ENCODE data around the gene TRIL.

TRIL gene

GRCh38 chr7:28957064-28957750 lies 923 bp downstream of the TRIL start:
- Histone ChIP-seq H3K18ac (ENCODE audit: low read length) (peak overlapping the region; percentile 99), H2BK15ac (ENCODE audit: low read length) (peak overlapping the region; percentile 60), H2BK120ac (ENCODE audit: low read depth, low read length) (no peak overlapping the region), H2BK12ac (ENCODE audit: low read length) (peak overlapping the region; percentile 79), H3K4me2 (ENCODE audit: insufficient read depth, low read length, poor library complexity, severe bottlenecking) (peak overlapping the region; percentile 92), H3K9me3 (replicated peaks in 1 of 2; ENCODE audit: control insufficient read depth in 2 of 2, insufficient read depth in 1 of 2, low read depth in 1 of 2, low read length in 2 of 2) (peaks cover 0 to 35% of the 10 kb centered on the region in 2 donors), H2AK5ac (ENCODE audit: low read depth, low read length) (peak overlapping the region; percentile 82), H3K36me3 (replicated peaks in 1 of 2; ENCODE audit: control insufficient read depth in 2 of 2, insufficient read depth in 2 of 2, low read length in 2 of 2) (no peaks in the 10 kb centered on the region), H2AFZ (ENCODE audit: low read length) (peak overlapping the region; percentile 80), H3K27ac (replicated peaks; ENCODE audit: low read length) (no peak overlapping the region), H3K14ac (ENCODE audit: low read length) (peak overlapping the region; percentile 66), H2BK5ac (ENCODE audit: low read length) (peak overlapping the region; percentile 70), H3K4me1 (ENCODE audit: control insufficient read depth in 2 of 2, insufficient read depth in 1 of 2, low read depth in 1 of 2, low read length in 2 of 2) (peaks cover 0 to 18% of the 10 kb centered on the region in 2 donors), H3K4me3 (ENCODE audit: low read length in 2 of 2) (peak overlapping the region; percentile 7 to 85), H4K91ac (ENCODE audit: low read depth, low read length, poor library complexity) (peak overlapping the region; percentile 38), H4K8ac (ENCODE audit: low read depth, low read length) (no peak overlapping the region), H3K27me3 (ENCODE audit: control insufficient read depth in 3 of 3, insufficient read depth in 3 of 3, low read depth in 1 of 3, low read length in 3 of 3) (peaks cover 6 to 28% (median 22%) of the 10 kb centered on the region in 3 experiments), H3K79me1 (ENCODE audit: low read depth, low read length) (peaks cover 5% of the 10 kb centered on the region), H3K4ac (ENCODE audit: low read length) (peak overlapping the region; percentile 60), H3K23ac (ENCODE audit: low read depth, low read length, poor library complexity) (peak overlapping the region; percentile 96), H3K9ac (ENCODE audit: low read depth, low read length, poor library complexity) (peak overlapping the region; percentile 89)
- DNase-seq (ENCODE audit: low spot score): peak; percentile 40
- whole genome bisulfite sequencing, 2 donors (ENCODE audit: extremely low coverage in 2 of 2, insufficient read length in 2 of 2, insufficient replicate concordance in 1 of 2): no CpG with 5 or more reads among the region's 59 CpGs

GRCh38 chr7:28956608-28957063 lies 1.5 kb downstream of the TRIL start:
- peak overlapping the region; percentile 38 for H4K91ac ChIP-seq (ENCODE audit: low read depth, low read length, poor library complexity)
- H2BK5ac ChIP-seq (ENCODE audit: low read length): peak overlapping the region; percentile 10
- peak overlapping the region; percentile 66 for H3K14ac ChIP-seq (ENCODE audit: low read length)
- peak overlapping the region; percentile 99 for H3K18ac ChIP-seq (ENCODE audit: low read length)
- peak overlapping the region; percentile 92 for H3K4me2 ChIP-seq (ENCODE audit: insufficient read depth, low read length, poor library complexity, severe bottlenecking)
- H3K4me3 ChIP-seq (ENCODE audit: low read length in 2 of 2): peak overlapping the region; percentile 19 to 85
- H3K9ac ChIP-seq (ENCODE audit: low read depth, low read length, poor library complexity): peak overlapping the region; percentile 96
- peak overlapping the region; percentile 79 for H2BK12ac ChIP-seq (ENCODE audit: low read length)
- H3K4ac ChIP-seq (ENCODE audit: low read length): no peak overlapping the region
- H2AK5ac ChIP-seq (ENCODE audit: low read depth, low read length): peak overlapping the region; percentile 82
- peak; percentile 75 for DNase-seq (ENCODE audit: low spot score)
- no peak overlapping the region for H2BK120ac ChIP-seq (ENCODE audit: low read depth, low read length)
- H3K79me1 ChIP-seq (ENCODE audit: low read depth, low read length): peaks cover 5% of the 10 kb centered on the region
- H3K36me3 ChIP-seq (replicated peaks in 1 of 2; ENCODE audit: control insufficient read depth in 2 of 2, insufficient read depth in 2 of 2, low read length in 2 of 2): no peaks in the 10 kb centered on the region
- H3K27ac ChIP-seq (replicated peaks; ENCODE audit: low read length): no peak overlapping the region
- peak overlapping the region; percentile 96 for H3K23ac ChIP-seq (ENCODE audit: low read depth, low read length, poor library complexity)
- no peak overlapping the region for H4K8ac ChIP-seq (ENCODE audit: low read depth, low read length)
- peaks cover 0 to 13% of the 10 kb centered on the region in 2 donors for H3K4me1 ChIP-seq (ENCODE audit: control insufficient read depth in 2 of 2, insufficient read depth in 1 of 2, low read depth in 1 of 2, low read length in 2 of 2)
- H3K27me3 ChIP-seq (ENCODE audit: control insufficient read depth in 3 of 3, insufficient read depth in 3 of 3, low read depth in 1 of 3, low read length in 3 of 3): peaks cover 6 to 28% (median 22%) of the 10 kb centered on the region in 3 experiments
- peaks cover 0 to 35% of the 10 kb centered on the region in 2 donors for H3K9me3 ChIP-seq (replicated peaks in 1 of 2; ENCODE audit: control insufficient read depth in 2 of 2, insufficient read depth in 1 of 2, low read depth in 1 of 2, low read length in 2 of 2)
- H2BK15ac ChIP-seq (ENCODE audit: low read length): peak overlapping the region; percentile 60
- WGBS, 2 donors (ENCODE audit: extremely low coverage in 2 of 2, insufficient read length in 2 of 2, insufficient replicate concordance in 1 of 2): no CpG with 5 or more reads among the region's 39 CpGs
- peak overlapping the region; percentile 80 for H2AFZ ChIP-seq (ENCODE audit: low read length)

GRCh38 chr7:28955718-28956607 lies 2.2 kb downstream of the TRIL start:
- Histone ChIP-seq H2BK12ac (ENCODE audit: low read length) (no peak overlapping the region), H3K14ac (ENCODE audit: low read length) (peak overlapping the region; percentile 91), H2BK15ac (ENCODE audit: low read length) (peak overlapping the region; percentile 40), H3K79me1 (ENCODE audit: low read depth, low read length) (peaks cover 5% of the 10 kb centered on the region), H3K27me3 (ENCODE audit: control insufficient read depth in 3 of 3, insufficient read depth in 3 of 3, low read depth in 1 of 3, low read length in 3 of 3) (peaks cover 6 to 28% (median 22%) of the 10 kb centered on the region in 3 experiments), H4K91ac (ENCODE audit: low read depth, low read length, poor library complexity) (no peak overlapping the region), H2BK120ac (ENCODE audit: low read depth, low read length) (no peak overlapping the region), H2AFZ (ENCODE audit: low read length) (peak overlapping the region; percentile 54), H3K9me3 (replicated peaks in 1 of 2; ENCODE audit: control insufficient read depth in 2 of 2, insufficient read depth in 1 of 2, low read depth in 1 of 2, low read length in 2 of 2) (peaks cover 0 to 35% of the 10 kb centered on the region in 2 donors), H3K4me1 (ENCODE audit: control insufficient read depth in 2 of 2, insufficient read depth in 1 of 2, low read depth in 1 of 2, low read length in 2 of 2) (peaks cover 0 to 13% of the 10 kb centered on the region in 2 donors), H3K4me3 (ENCODE audit: low read length in 2 of 2) (peak overlapping the region; percentile 19 to 85), H4K8ac (ENCODE audit: low read depth, low read length) (no peak overlapping the region), H3K4ac (ENCODE audit: low read length) (peak overlapping the region; percentile 53), H3K36me3 (replicated peaks in 1 of 2; ENCODE audit: control insufficient read depth in 2 of 2, insufficient read depth in 2 of 2, low read length in 2 of 2) (no peaks in the 10 kb centered on the region), H3K18ac (ENCODE audit: low read length) (peak overlapping the region; percentile 88), H2BK5ac (ENCODE audit: low read length) (peak overlapping the region; percentile 10), H3K4me2 (ENCODE audit: insufficient read depth, low read length, poor library complexity, severe bottlenecking) (peak overlapping the region; percentile 92), H3K9ac (ENCODE audit: low read depth, low read length, poor library complexity) (peak overlapping the region; percentile 96), H3K23ac (ENCODE audit: low read depth, low read length, poor library complexity) (peak overlapping the region; percentile 94), H3K27ac (replicated peaks; ENCODE audit: low read length) (no peak overlapping the region), H2AK5ac (ENCODE audit: low read depth, low read length) (no peak overlapping the region)
- DNase-seq (ENCODE audit: low spot score): peak; percentile 72
- no CpG with 5 or more reads among the region's 104 CpGs for WGBS, 2 donors (ENCODE audit: extremely low coverage in 2 of 2, insufficient read length in 2 of 2, insufficient replicate concordance in 1 of 2)

Measured in neuronal stem cell (in vitro differentiated cells).